A549 (cell line): ENCODE data around the gene PRIMPOL. TPM values are rescaled to one million over a fixed set of nuclear protein-coding genes. Genes with fewer than 3 reads are reported as not detected.

Experiments used
- ATAC-seq, 2 experiments: fragments of 200-7000 bp in 1 of 2; fragments of >200 bp in 1 of 2; cut with Nextera tagmentation in 1 of 2; cut with Tn5 transposase in 1 of 2; 3 replicates each; pipeline versions ENCODE4 v1.8.0 to v1.9.1; 2018 to 2020; ENCODE audit warnings: mild to moderate bottlenecking in 1 of 2, moderate library complexity in 1 of 2
- CTCF ChIA-PET: fragments of 300-600 bp; sonication (Branson Sonifier 250); formaldehyde crosslinking; extraction: SDS; loops from one replicate; lab custom pipeline; 2021; ENCODE audit warnings: antibody characterized with exemption, inconsistent platforms; lab: Yijun Ruan, JAX
- POLR2A ChIA-PET: fragments of 350-600 bp; formaldehyde crosslinking; extraction: SDS; loops from one replicate; lab custom pipeline; 2021; ENCODE audit warnings: antibody characterized with exemption, inconsistent platforms; lab: Yijun Ruan, JAX
- DNase-seq, 2 experiments: peaks; one replicate each; pipeline versions ENCODE4 v3.0.0 to v3.0.0-alpha.2; 2011 to 2016; ENCODE audit warnings: low read depth in 1 of 2, low spot score in 1 of 2
- FAIRE-seq: peaks from 2 replicates; lab custom pipeline; 2011; peaks lifted over from hg19 to GRCh38; lab: Jason Lieb, UNC
- H3K27ac ChIP-seq, 2 experiments: fragments of >200 bp; sonication (Bioruptor Twin); formaldehyde crosslinking; 3 replicates each; pipeline ENCODE4 v1.5.1; 2016 to 2017
- H3K4me1 ChIP-seq: fragments of >200 bp; sonication (Bioruptor Twin); formaldehyde crosslinking; 3 replicates; pipeline ENCODE4 v1.6.1; 2016
- H3K4me2 ChIP-seq: fragments of >200 bp; sonication (Bioruptor Twin); formaldehyde crosslinking; 3 replicates; pipeline ENCODE4 v1.6.1; 2016
- H3K4me3 ChIP-seq: fragments of >200 bp; sonication (Bioruptor Twin); formaldehyde crosslinking; 3 replicates; pipeline ENCODE4 v1.5.1; 2016
- H3K9me3 ChIP-seq: fragments of >200 bp; sonication (Bioruptor Twin); formaldehyde crosslinking; 3 replicates; pipeline ENCODE4 v1.6.1; 2016
- CBX8 ChIP-seq: fragments of 200-600 bp; sonication (generic); IDR thresholded peaks from 2 replicates; pipeline ENCODE4 v1.6.1; 2016
- CEBPB ChIP-seq, 2 experiments: fragments of >200 bp in 1 of 2; sonication (Bioruptor Twin) in 1 of 2; formaldehyde crosslinking in 1 of 2; IDR thresholded peaks; 2 replicates each; pipeline ENCODE4 v1.6.1; 2012 to 2016
- EP300 ChIP-seq, 2 experiments: fragments of >200 bp; sonication (Bioruptor Twin); formaldehyde crosslinking; IDR thresholded peaks; 2 replicates in 1 of 2; 3 replicates in 1 of 2; pipeline ENCODE4 v1.6.1; 2016 to 2017
- FOSB ChIP-seq: fragments of 250-450 bp; sonication (Bioruptor Pico); IDR thresholded peaks from 2 replicates; pipeline ENCODE4 v1.5.0; 2020; ENCODE audit warnings: mild to moderate bottlenecking, moderate library complexity
- FOSL2 ChIP-seq, 2 experiments: fragments of 450-650 bp in 1 of 2; fragments of >200 bp in 1 of 2; sonication (Bioruptor Twin) in 1 of 2; formaldehyde crosslinking; IDR thresholded peaks; 2 replicates each; pipeline versions ENCODE4 v1.5.0 to v1.6.1; 2016 to 2020; ENCODE audit warnings: mild to moderate bottlenecking in 1 of 2, moderate library complexity in 1 of 2
- HOXA7 ChIP-seq: fragments of 250-450 bp; sonication (Bioruptor Pico); IDR thresholded peaks from 2 replicates; pipeline ENCODE4 v1.5.0; 2020; ENCODE audit warnings: mild to moderate bottlenecking, moderate library complexity
- HOXB13 ChIP-seq: fragments of 250-450 bp; sonication (Bioruptor Pico); IDR thresholded peaks from 2 replicates; pipeline ENCODE4 v1.5.0; 2020; ENCODE audit warnings: low read depth, mild to moderate bottlenecking, moderate library complexity
- JUN ChIP-seq, 2 experiments: fragments of >200 bp; sonication (Bioruptor Twin); formaldehyde crosslinking; IDR thresholded peaks; 2 replicates in 1 of 2; 3 replicates in 1 of 2; pipeline ENCODE4 v1.6.1; 2016 to 2017
- JUNB ChIP-seq: fragments of >200 bp; sonication (Bioruptor Twin); formaldehyde crosslinking; IDR thresholded peaks from 2 replicates; pipeline ENCODE4 v1.6.1; 2016
- KDM5A ChIP-seq: fragments of 200-600 bp; sonication (generic); IDR thresholded peaks from 2 replicates; pipeline ENCODE4 v1.6.1; 2016; ENCODE audit warnings: antibody characterized with exemption, mild to moderate bottlenecking
- MAZ ChIP-seq: fragments of 150-350 bp; IDR thresholded peaks from 2 replicates; pipeline ENCODE4 v1.6.1; 2014; ENCODE audit warnings: antibody characterized with exemption, low read depth, low read length, borderline replicate concordance
- MYC ChIP-seq: IDR thresholded peaks from 2 replicates; pipeline ENCODE4 v1.6.1; 2012; ENCODE audit warnings: mild to moderate bottlenecking, inconsistent platforms, low read length, improper control_type of control experiment, borderline replicate concordance
- NFE2L2 ChIP-seq: fragments of 150-350 bp; conservative IDR thresholded peaks from 2 replicates; pipeline ENCODE4 v1.6.1; 2014; ENCODE audit warnings: low read length
- NR3C1 ChIP-seq: fragments of >200 bp; sonication (Bioruptor Twin); formaldehyde crosslinking; IDR thresholded peaks from 3 replicates; pipeline ENCODE4 v1.6.1; 2017
- POLR2AphosphoS2 ChIP-seq: conservative IDR thresholded peaks from 2 replicates; pipeline ENCODE4 v1.6.1; 2012; ENCODE audit warnings: low read length, improper control_type of control experiment, inconsistent platforms
- RARB ChIP-seq: fragments of 250-450 bp; sonication (Bioruptor Pico); IDR thresholded peaks from 2 replicates; pipeline ENCODE4 v1.8.0; 2021; ENCODE audit warnings: mild to moderate bottlenecking, moderate library complexity
- RNF2 ChIP-seq: fragments of 200-600 bp; sonication (generic); IDR thresholded peaks from 2 replicates; pipeline ENCODE4 v1.6.1; 2016; ENCODE audit warnings: low read depth, mild to moderate bottlenecking, antibody characterized with exemption, moderate library complexity, borderline replicate concordance
- SMC3 ChIP-seq: fragments of >200 bp; sonication (Bioruptor Twin); formaldehyde crosslinking; IDR thresholded peaks from 3 replicates; pipeline ENCODE4 v1.6.1; 2018; ENCODE audit warnings: inconsistent platforms
- TP53 ChIP-seq: fragments of 250-450 bp; sonication (Bioruptor Pico); IDR thresholded peaks from 2 replicates; pipeline ENCODE4 v1.5.0; 2021; ENCODE audit warnings: mild to moderate bottlenecking, moderate library complexity
- ZC3H11A ChIP-seq: fragments of 450-650 bp; IDR thresholded peaks from 2 replicates; pipeline ENCODE4 v1.6.1; 2014; ENCODE audit warnings: antibody characterized with exemption, mild to moderate bottlenecking
- WGBS: methylation state at CpG from one replicate; pipeline ENCODE4 v1.1.6; 2017; ENCODE audit errors: missing lambda C conversion rate; 5-methylcytosine and 5-hydroxymethylcytosine counted together
- polyA plus RNA-seq, 4 experiments: library from polyadenylated mRNA; depleted of rRNA in 3 of 4; stranded (reverse); fragments of >200 nt; fragmentation: RNase III in 1 of 4; extraction: RNeasy Plus Mini Kit Qiagen cat#74134 plus additional on column Dnase treatment in 1 of 4; gene quantifications; 2 replicates in 3 of 4; 3 replicates in 1 of 4; pipeline ENCODE4 v1.2.3, GENCODE V29; 2011 to 2017
- TF ChIP-seq, protein P1 (sequence below): IDR thresholded peaks from 2 replicates; pipeline ENCODE4 v1.6.1; 2012; ENCODE audit warnings: low read depth, borderline replicate concordance
- TF ChIP-seq, protein P2 (sequence below): IDR thresholded peaks from 2 replicates; pipeline ENCODE4 v1.6.1; 2012

Gene PRIMPOL
- polyA plus RNA-seq, 2 of the 4 experiments (the other 2 are of a cell fraction), result 10.0 to 23.9 TPM

DNA sequence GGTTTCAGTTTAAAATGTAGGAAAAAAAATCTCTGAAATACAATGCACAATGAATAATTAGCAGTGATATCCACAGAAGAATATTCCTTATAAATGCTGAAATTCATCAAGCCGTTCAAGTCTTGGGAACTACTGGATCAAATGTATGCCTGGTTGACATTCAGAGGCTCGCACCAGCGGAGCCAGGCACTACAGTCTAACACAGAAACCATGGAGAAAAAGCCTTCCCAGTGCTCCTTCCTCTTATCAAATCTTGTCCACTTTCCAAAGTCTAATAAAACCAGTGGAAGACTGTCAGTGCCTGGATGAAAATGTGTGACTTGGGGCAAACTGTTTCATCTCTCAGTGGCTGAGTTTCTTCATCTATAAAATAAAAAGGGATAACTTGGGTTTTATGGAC, 48.4 kb downstream of the PRIMPOL start:
- no peak for FAIRE-seq
- DNase-seq, result no peak
- TF ChIP-seq ZC3H11A (no peak), TP53 (CRISPR knock-in tag) (no peak), CEBPB (IDR thresholded peaks at IDR 0.05) (no peak), KDM5A (no peak), JUNB (no peak), HOXA7 (CRISPR knock-in tag) (no peak), RARB (no peak), RNF2 (no peak), CBX8 (no peak), EP300 (IDR thresholded peaks at IDR 0.05) (no peak), NFE2L2 (no peak)
- TF ChIP-seq, protein P1, sequence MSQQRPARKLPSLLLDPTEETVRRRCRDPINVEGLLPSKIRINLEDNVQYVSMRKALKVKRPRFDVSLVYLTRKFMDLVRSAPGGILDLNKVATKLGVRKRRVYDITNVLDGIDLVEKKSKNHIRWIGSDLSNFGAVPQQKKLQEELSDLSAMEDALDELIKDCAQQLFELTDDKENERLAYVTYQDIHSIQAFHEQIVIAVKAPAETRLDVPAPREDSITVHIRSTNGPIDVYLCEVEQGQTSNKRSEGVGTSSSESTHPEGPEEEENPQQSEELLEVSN, result no peak
- ChIA-PET POLR2A (no interaction called here), CTCF (interaction anchor here (1.1 kb wide), 1 partner anchor 9 kb away, joined by 3 read pairs; no protein-coding TSS in a partner anchor)
- Histone ChIP-seq H3K27ac (no peak overlapping the region), H3K4me3 (no peak overlapping the region), H3K4me1 (no peaks in the 10 kb centered on the region), H3K9me3 (no peaks in the 10 kb centered on the region), H3K4me2 (no peak overlapping the region)
- WGBS, result 88% methylated on average over 3 of the region's 3 CpGs
- ATAC-seq, result no peak

DNA sequence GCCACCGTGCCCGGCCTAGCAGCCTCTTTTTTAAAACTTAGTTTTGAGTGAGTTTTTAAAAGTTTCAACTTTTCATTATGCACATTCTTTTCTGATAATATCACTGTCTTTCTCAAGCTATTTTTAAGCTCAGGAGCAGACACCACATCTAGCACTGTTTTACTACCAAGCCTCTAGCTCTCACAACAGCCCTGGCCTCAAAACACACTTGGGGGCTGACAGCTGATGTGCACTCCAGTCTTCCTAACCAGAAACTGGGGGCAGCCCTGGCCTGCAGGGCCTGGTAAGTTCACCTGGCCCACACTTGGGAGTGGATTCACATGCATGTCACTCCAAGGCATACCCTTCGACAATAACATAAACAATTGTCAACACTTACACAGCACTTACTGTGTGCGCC, 50.4 kb downstream of the PRIMPOL start:
- ATAC-seq (no peak), FAIRE-seq (no peak)
- no peak overlapping the region for H3K27ac ChIP-seq
- H3K4me1 ChIP-seq, result no peaks in the 10 kb centered on the region
- POLR2A ChIA-PET, result no interaction called here
- no peak overlapping the region for H3K4me2 ChIP-seq
- no peak overlapping the region for H3K4me3 ChIP-seq
- H3K9me3 ChIP-seq, result no peaks in the 10 kb centered on the region
- 99% methylated on average over 4 of the region's 4 CpGs for WGBS
- no peak for TF ChIP-seq FOSB (CRISPR knock-in tag)
- TF ChIP-seq FOSL2 (IDR thresholded peaks at IDR 0.05), result no peak
- no peak for TF ChIP-seq FOSL2 (CRISPR knock-in tag; IDR thresholded peaks at IDR 0.05)
- no peak for TF ChIP-seq KDM5A
- no peak for TF ChIP-seq MYC
- TF ChIP-seq JUN (IDR thresholded peaks at IDR 0.05), result no peak
- TF ChIP-seq TP53 (CRISPR knock-in tag), result no peak
- no peak for TF ChIP-seq SMC3
- TF ChIP-seq POLR2AphosphoS2, result no peak
- TF ChIP-seq HOXB13 (CRISPR knock-in tag), result no peak
- no peak for TF ChIP-seq NR3C1
- no peak for TF ChIP-seq MAZ
- no peak for TF ChIP-seq JUNB
- TF ChIP-seq, all 56 proteins: peak for 0
- CTCF ChIA-PET, result no interaction called here
- DNase-seq, result no peak

DNA sequence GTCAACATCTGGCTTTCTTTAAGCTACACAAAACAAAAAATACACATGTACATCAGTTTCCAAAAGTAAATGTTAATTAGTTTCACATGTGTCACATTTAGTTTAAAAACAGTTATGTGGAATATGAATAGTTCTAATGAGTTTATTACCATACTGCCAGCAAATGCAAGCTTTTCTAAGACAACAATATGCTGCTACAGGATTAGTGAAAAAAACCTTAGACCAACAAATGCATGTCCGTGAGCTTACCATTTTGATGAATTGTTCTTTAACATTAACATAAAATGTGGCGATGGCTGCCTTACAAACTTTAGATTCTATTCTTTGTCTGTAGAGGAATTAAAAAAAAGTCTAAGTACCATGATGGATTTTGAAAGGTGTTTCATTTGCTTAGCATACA, 52.6 kb downstream of the PRIMPOL start:
- no peak for ATAC-seq
- ChIA-PET POLR2A (no interaction called here), CTCF (no interaction called here)
- no peak for DNase-seq
- Histone ChIP-seq H3K4me2 (no peak overlapping the region), H3K27ac (no peak overlapping the region), H3K4me1 (no peaks in the 10 kb centered on the region), H3K9me3 (no peaks in the 10 kb centered on the region), H3K4me3 (no peak overlapping the region)
- TF ChIP-seq, protein P2, sequence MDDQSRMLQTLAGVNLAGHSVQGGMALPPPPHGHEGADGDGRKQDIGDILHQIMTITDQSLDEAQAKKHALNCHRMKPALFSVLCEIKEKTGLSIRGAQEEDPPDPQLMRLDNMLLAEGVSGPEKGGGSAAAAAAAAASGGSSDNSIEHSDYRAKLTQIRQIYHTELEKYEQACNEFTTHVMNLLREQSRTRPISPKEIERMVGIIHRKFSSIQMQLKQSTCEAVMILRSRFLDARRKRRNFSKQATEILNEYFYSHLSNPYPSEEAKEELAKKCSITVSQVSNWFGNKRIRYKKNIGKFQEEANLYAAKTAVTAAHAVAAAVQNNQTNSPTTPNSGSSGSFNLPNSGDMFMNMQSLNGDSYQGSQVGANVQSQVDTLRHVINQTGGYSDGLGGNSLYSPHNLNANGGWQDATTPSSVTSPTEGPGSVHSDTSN, result no peak
- no peak for FAIRE-seq
- WGBS, result 94% methylated on average over 2 of the region's 2 CpGs
